ENCODE results near the gene DEXI.
"Not testable (repeated sequence)": the region's sequence is repeated elsewhere in the genome, so short reads cannot be mapped to it uniquely, and the experiment has no call there.

DEXI gene

DNA sequence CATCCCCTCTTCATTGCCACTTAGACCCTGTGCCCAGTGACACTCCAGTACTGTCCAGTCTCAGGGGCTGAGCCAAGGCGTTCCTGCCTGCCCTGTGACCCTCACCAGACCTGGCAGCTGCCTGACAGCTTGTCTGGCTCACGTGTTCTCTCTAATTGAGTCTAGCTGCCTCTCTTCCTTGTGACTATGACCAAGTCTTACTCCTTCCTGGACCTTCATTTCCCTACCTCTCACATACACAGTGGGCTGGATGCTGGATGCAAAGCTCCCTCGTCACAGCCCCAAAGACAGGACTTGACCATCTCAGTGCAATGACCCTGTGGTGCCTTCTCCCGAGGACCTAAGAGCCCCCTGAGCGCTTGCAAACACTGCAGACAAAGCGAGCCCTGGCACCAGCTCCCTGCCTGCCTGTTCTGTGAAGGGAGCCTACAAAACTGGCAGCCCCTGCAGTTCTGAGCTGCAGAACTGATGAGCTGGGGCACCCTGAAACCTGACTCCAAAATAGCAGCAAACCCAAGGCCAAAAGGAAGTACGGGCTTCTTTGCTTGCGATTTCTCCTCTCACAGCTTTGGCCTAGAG lies 1.7 kb downstream of the DEXI start:
- DNase-seq = no peak

DNA sequence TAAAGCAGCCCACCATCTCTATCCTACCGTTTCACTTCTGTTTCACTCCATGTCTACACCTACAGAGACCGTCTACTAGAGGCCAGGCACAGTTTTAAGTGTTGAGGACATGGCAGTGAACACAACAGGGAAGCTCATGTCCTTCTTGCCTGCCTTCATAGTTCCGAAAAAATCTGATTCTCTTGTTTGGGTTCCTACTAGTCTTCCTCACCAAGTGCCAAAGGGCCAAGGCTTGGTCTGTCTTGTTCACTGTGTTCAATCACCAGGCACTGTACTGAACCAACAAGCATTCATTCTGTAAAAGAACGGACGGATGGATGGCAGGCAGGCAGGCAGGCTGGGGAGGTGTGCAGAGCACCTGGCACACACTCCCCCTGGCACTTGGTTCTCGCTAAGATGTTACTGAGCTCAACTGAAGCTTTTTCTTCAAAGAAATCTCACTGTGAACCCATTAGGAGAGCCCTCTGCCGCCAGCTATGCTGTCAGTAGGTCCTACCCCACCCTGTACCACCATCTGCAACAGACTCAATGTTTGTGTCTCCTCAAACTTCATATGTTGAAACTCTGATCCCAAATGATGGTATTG lies 2.5 kb downstream of the DEXI start:
- DNase-seq = no peak

GRCh38 chr16:10938796-10939648 lies 3.2 kb downstream of the DEXI start:
- no peak for DNase-seq

DNA sequence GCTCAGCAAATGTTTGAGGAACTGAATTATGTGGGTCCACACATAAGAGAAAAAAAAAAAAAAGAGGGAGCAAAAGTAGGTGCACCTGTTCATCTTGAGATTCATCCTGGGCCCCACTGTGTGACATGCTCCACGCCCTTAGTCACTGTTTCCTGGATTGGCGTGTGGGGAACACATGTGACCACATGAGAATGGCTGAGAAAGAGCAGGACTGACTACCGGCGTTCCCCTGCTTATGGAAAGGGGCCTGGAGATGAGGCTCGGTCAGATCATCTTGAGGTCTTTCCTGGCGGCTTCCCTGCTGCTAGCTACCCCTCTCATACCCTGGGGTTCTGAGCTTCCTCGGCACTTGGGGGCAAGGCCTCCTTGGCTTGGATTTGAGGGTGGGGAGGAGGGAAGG lies 3.9 kb downstream of the DEXI start:
- no peak for DNase-seq

DNA sequence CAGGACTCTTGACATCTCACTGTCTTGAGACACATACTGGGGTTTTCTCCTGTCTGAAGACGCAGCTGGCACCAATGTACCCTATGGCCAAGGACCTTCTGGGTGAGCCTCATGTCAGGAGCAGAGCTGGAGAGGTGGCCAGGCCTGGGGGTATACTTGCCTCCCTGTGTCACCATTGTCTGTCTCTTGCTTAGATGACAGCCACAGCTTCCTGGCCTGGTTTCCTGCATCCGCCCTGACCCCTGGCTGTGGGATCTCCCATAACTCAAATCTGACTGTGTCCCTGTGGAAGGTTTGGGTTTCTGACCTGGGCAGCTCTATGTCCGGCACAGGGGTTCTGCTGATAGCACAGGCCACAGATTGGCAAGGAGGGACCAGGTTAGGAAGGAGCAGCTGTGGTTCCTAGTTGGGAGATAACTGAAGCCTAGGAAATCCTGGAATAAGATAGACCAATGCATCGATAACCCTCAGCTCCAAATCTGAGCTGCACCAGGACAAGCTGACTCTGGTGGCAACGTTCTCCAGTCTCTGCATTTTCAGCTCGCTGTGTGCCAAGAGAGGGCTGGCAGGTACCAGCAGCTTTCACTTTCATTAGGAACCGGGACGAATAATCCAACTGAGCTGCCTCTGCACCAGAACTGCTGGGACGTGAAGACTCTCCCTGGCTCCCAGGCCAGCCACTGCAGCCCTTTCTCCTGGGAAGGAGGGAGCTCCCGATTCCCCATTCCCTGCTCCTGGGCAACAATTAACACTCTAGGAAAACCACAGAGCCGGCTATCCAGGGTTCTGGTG lies 5.0 kb downstream of the DEXI start:
- no peak for DNase-seq

GRCh38 chr16:10936272-10936984 lies 5.8 kb downstream of the DEXI start:
- DNase-seq = no peak

DNA sequence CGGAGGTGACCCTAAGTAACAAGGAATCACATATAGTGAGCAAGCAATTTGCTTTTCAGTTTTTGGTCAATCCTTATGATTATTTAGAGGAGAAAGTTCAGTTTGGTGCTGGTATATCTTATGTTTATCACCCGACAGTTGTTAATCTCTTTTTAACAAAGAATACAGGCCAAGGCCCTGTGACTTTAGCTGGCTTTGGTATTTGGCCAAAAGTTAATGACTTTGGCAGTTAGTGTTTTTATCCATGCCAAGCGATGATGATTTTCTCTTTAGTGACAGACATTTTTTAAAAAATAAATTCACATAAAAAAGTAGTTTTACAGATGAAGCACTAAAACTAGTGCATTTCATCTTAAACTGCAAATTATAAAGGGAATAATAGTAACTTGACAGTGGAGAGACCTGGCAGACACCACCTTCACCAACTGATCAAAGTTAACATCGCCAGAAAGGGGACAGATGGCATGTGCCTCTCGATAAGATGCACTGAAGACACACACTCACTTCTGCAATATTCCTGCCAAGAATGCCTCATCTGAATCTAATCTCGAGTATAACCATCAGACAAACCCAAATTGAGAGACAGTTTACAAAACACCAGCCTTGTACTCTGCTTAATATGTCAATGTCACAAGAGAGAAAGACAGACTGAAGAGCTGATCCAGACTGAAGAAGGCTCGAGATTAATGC lies 6.9 kb downstream of the DEXI start:
- DNase-seq = no peak

- no peak for DNase-seq
These were observed 7.8 kb downstream of the DEXI start for GRCh38 chr16:10934325-10935107.

DNA sequence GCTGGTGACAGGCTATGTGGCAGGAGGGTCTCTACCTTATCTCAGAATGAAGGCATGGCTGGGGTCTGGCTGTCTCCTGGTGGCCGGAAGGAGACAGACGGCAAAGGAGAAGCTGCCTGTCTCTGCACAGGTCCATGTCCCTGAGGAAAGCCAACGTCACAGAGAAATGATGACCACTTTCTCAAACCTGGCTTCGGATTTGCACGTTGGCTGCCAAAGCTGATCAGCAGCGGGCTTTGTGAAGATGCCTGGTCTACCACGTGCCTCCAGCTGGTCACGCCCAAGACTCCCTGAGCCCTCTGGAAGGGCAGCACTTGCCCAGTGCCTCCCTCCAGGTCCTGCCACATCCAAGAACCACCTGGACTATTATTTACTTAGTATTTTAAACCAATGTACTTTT lies 8.4 kb downstream of the DEXI start:
- no peak for DNase-seq

- DNase-seq = no peak
These were observed 9.1 kb downstream of the DEXI start for GRCh38 chr16:10932959-10933710.

- DNase-seq = no peak
These were observed 10.2 kb downstream of the DEXI start for GRCh38 chr16:10931977-10932632.

GRCh38 chr16:10931134-10931533 lies 11.1 kb downstream of the DEXI start:
- no peak for DNase-seq

DNA sequence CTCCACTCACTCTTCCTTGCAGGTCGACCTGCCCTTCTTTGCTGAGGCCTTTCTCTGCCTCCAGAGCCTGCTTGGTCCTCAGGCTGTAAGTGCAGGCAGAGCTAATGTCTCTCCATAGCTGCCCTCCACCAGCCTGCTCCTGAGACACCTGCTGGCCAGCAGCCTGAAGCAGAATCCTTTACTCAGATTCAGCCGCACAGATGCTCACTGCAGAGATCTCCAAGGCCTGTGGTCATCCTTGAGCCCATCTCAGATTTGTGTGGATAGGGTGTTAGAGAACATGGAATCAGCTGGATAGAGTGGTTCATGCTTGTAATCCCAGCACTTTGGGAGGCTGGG lies 11.5 kb downstream of the DEXI start:
- no peak for DNase-seq

- DNase-seq = no peak
These were observed 12.2 kb downstream of the DEXI start for GRCh38 chr16:10929853-10930754.

DNA sequence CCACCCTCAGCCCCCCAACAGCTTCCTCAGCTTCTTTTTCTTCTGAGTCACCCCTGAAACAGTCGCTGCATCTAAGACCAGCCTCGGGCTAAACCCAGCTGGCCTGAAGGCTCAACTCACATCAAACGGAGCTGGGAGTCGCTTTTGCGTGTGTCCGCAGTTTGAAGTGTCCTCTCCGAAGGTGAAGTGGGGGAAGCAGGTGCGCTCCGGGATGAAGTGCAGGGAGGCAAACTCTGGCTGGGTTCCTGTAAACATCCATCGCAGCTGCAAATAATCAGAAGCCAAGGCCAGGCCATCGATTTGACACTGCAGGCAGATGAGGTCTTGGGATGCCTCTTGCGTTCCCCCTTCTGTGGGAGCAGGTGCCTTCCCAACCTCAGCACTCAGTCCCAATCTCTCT lies 13.2 kb downstream of the DEXI start:
- not testable (repeated sequence) for DNase-seq

DNA sequence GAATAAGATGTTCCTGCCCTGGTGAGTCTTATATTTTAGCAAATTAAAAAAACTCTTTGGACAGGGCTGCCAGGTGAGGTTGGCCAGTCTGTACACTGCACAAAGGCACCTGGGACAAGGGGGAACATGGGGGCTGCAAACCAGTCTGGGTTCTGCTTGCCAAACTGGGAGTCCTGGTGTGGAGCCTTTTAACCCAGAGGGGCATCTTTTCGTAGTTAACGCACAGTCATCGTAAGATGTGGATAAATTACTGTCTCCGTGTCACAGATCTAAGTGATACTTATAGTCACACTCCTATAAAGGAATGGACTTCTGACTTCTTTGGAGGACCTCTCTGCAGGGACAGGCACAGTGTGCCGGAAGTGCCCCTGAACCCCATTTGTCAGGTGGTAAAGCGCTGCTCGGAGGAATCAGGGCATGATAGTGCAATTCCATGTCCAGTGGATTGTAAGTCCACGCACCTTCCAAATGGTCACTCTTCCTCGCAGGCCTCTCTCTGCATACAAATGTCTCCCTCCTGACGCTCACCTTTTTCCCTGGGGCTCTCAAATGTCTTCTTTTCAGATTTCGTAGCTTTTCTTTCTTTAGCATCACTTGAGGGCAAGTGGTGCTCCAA lies 14.7 kb downstream of the DEXI start:
- DNase-seq = no peak

- DNase-seq = no peak
These were observed 15.4 kb downstream of the DEXI start for GRCh38 chr16:10926867-10927266.

GRCh38 chr16:10926094-10926493 lies 16.2 kb downstream of the DEXI start:
- no peak for DNase-seq

- not testable (repeated sequence) for DNase-seq
These were observed 17.0 kb downstream of the DEXI start for GRCh38 chr16:10925285-10925684.
